Loucy (cell line): Measurements from ENCODE around the gene TPM1.

Source experiments
- H2AFZ ChIP-seq: fragments of 200-600 bp; sonication (generic); 2 replicates; pipeline ENCODE4 v1.6.0; 2016; ENCODE audit warnings: antibody characterized with exemption, mild to moderate bottlenecking, low read length, moderate library complexity
- H3F3A ChIP-seq: fragments of 200-600 bp; 2 replicates; pipeline ENCODE4 v1.6.0; 2016; ENCODE audit warnings: antibody characterized with exemption, low read depth, mild to moderate bottlenecking
- H3K27me3 ChIP-seq: fragments of 200-600 bp; sonication (generic); 2 replicates; pipeline ENCODE4 v1.6.1; 2014; ENCODE audit warnings: low read length, mild to moderate bottlenecking; ENCODE audit not compliant: insufficient read depth, poor library complexity, severe bottlenecking
- H3K36me3 ChIP-seq: fragments of 200-600 bp; sonication (generic); 2 replicates; pipeline ENCODE4 v1.6.1; 2016; ENCODE audit warnings: low read length; ENCODE audit not compliant: insufficient read depth
- H3K4me1 ChIP-seq: fragments of 200-600 bp; sonication (generic); 2 replicates; pipeline ENCODE4 v1.5.1; 2014; ENCODE audit warnings: low read length, mild to moderate bottlenecking; ENCODE audit not compliant: insufficient read depth, poor library complexity, severe bottlenecking
- H3K4me2 ChIP-seq: fragments of 200-600 bp; sonication (generic); 2 replicates; pipeline ENCODE4 v1.6.0; 2014; ENCODE audit warnings: antibody characterized with exemption, low read length, low read depth, mild to moderate bottlenecking; ENCODE audit not compliant: poor library complexity, severe bottlenecking
- H3K4me3 ChIP-seq: fragments of 200-600 bp; sonication (generic); 2 replicates; pipeline ENCODE4 v1.5.1; 2014; ENCODE audit warnings: low read length, mild to moderate bottlenecking, mixed read lengths; ENCODE audit not compliant: poor library complexity, severe bottlenecking
- H3K79me2 ChIP-seq: fragments of 200-600 bp; sonication (generic); 2 replicates; pipeline ENCODE4 v1.6.1; 2014; ENCODE audit warnings: low read length; ENCODE audit not compliant: insufficient read depth
- H3K9ac ChIP-seq: fragments of 200-600 bp; sonication (generic); 2 replicates; pipeline ENCODE4 v1.6.0; 2014; ENCODE audit warnings: mild to moderate bottlenecking, low read depth, low read length, moderate library complexity; ENCODE audit not compliant: poor library complexity, severe bottlenecking
- H3K9me2 ChIP-seq: fragments of 200-600 bp; sonication (generic); replicated peaks from 2 replicates; pipeline ENCODE4 v1.6.1; 2016; ENCODE audit warnings: low read depth, low read length, mixed read lengths
- H3K9me3 ChIP-seq: fragments of 200-600 bp; sonication (generic); 2 replicates; pipeline ENCODE4 v1.6.1; 2014; ENCODE audit warnings: mild to moderate bottlenecking, antibody characterized with exemption, low read length, low read depth; ENCODE audit not compliant: insufficient read depth
- H4K20me1 ChIP-seq: fragments of 200-600 bp; sonication (generic); 2 replicates; pipeline ENCODE4 v1.6.0; 2014; ENCODE audit warnings: antibody characterized with exemption, low read length, mild to moderate bottlenecking; ENCODE audit not compliant: insufficient read depth, poor library complexity, severe bottlenecking
- EZH2phosphoT487 ChIP-seq: fragments of 200-600 bp; IDR thresholded peaks from 2 replicates; pipeline ENCODE4 v1.6.1; 2018; ENCODE audit warnings: antibody characterized with exemption, mild to moderate bottlenecking, moderate library complexity, borderline replicate concordance
- TF ChIP-seq, protein P1 (sequence below): fragments of 200-600 bp; sonication (generic); conservative IDR thresholded peaks from 2 replicates; pipeline ENCODE4 v1.5.1; 2014; ENCODE audit warnings: mild to moderate bottlenecking, antibody characterized with exemption, low read length

Gene TPM1

GRCh38 chr15:63090887-63091286 is 48.3 kb downstream of the TPM1 start:
- TF ChIP-seq, protein P1, sequence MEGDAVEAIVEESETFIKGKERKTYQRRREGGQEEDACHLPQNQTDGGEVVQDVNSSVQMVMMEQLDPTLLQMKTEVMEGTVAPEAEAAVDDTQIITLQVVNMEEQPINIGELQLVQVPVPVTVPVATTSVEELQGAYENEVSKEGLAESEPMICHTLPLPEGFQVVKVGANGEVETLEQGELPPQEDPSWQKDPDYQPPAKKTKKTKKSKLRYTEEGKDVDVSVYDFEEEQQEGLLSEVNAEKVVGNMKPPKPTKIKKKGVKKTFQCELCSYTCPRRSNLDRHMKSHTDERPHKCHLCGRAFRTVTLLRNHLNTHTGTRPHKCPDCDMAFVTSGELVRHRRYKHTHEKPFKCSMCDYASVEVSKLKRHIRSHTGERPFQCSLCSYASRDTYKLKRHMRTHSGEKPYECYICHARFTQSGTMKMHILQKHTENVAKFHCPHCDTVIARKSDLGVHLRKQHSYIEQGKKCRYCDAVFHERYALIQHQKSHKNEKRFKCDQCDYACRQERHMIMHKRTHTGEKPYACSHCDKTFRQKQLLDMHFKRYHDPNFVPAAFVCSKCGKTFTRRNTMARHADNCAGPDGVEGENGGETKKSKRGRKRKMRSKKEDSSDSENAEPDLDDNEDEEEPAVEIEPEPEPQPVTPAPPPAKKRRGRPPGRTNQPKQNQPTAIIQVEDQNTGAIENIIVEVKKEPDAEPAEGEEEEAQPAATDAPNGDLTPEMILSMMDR, result no peak
- TF ChIP-seq EZH2phosphoT487, result no peak
- Histone ChIP-seq H3K9me3 (no peaks in the 10 kb centered on the region), H3K27me3 (no peaks in the 10 kb centered on the region), H3K4me3 (no peak overlapping the region), H4K20me1 (no peaks in the 10 kb centered on the region), H3K36me3 (no peaks in the 10 kb centered on the region), H3K9ac (peak overlapping the region; percentile 24), H2AFZ (no peak overlapping the region), H3K4me2 (no peak overlapping the region), H3K9me2 (no peaks in the 10 kb centered on the region), H3K79me2 (no peaks in the 10 kb centered on the region), H3K4me1 (peaks cover 22% of the 10 kb centered on the region), H3F3A (no peaks in the 10 kb centered on the region)

DNA sequence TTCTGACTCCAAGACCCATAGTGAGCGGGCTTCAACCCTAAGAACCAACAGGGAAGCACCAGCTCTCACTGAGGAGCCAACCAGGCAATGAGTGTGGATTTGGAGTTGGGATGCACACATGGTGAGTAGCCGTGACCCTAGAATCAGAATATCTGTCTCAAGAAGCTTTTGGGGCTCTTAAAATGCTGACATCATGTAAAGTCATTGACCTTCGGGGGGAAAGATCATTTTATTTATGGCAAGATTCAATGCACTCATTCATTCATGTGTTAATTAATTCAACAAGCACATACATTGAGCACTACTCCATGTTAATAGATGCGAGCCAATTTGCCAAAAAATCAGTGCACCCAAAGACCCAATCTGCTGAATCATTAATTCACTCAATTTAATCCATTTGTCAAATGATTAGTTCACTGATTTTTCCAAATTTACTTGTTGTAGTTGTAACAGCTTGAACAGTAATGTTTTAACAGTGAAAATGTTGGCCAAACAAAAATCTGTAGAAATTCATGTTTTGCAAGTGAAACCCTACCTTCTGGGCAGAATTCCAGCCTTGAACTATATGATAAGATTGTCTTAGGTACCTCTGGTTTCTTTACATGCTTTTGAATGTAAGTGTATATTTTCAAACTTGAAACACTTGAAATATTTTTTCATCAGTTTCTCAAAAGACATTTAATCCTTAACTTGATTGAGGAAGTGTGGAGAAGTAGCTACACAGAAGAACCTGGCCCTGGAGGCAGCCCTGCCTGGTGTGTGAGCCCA is 49.3 kb downstream of the TPM1 start:
- no peaks in the 10 kb centered on the region for H3K27me3 ChIP-seq
- peaks cover 26% of the 10 kb centered on the region for H3K4me1 ChIP-seq
- H3K9me2 ChIP-seq, result no peaks in the 10 kb centered on the region
- no peaks in the 10 kb centered on the region for H3K9me3 ChIP-seq
- no peak overlapping the region for H3K4me2 ChIP-seq
- H3K9ac ChIP-seq, result no peak overlapping the region
- H4K20me1 ChIP-seq, result no peaks in the 10 kb centered on the region
- H3K79me2 ChIP-seq, result no peaks in the 10 kb centered on the region
- no peak overlapping the region for H2AFZ ChIP-seq
- no peak for TF ChIP-seq EZH2phosphoT487
- TF ChIP-seq, protein P1, result no peak
- H3K36me3 ChIP-seq, result no peaks in the 10 kb centered on the region
- H3F3A ChIP-seq, result no peaks in the 10 kb centered on the region
- no peak overlapping the region for H3K4me3 ChIP-seq

DNA sequence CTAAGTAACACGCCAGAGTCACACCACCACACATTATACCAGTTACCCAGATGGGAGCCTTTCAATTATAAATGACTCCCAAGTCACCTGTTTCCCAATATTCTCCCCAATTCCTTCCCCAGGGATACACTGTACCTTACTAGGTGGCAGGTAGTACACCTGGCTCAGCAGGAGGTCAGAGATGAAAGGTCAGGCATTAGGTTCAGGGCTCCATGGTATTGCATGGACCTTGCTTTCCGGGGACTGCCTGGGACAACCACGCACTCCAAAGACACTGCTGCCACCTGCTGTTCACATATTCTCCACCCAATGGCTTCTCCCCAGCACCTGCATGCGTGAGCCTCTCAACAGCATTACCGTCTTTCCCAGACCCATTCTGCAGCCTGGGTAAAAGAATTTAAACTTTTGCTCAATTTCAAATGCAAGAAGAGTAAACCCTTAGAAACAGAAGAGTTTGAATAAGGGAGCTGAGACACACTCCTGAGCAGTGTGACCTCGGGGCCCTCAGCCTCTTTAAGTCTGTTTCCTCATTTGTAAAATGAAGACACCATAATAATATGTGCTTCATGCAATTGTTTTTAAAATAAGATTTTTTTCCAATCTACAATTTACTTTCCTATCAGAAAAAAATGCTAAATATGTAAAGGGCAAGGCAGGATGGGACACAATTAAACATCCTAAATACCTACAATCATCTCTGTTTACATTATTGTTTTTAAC is 51.1 kb downstream of the TPM1 start:
- Histone ChIP-seq H3F3A (no peaks in the 10 kb centered on the region), H3K36me3 (no peaks in the 10 kb centered on the region), H2AFZ (no peak overlapping the region; the same call in 1 of the 2 replicates), H3K9ac (no peak overlapping the region), H3K4me2 (no peak overlapping the region), H3K27me3 (no peaks in the 10 kb centered on the region), H4K20me1 (no peaks in the 10 kb centered on the region), H3K9me2 (no peaks in the 10 kb centered on the region), H3K9me3 (no peaks in the 10 kb centered on the region), H3K79me2 (no peaks in the 10 kb centered on the region), H3K4me1 (peaks cover 33% of the 10 kb centered on the region), H3K4me3 (no peak overlapping the region)
- TF ChIP-seq, protein P1, result peak; percentile 87
- TF ChIP-seq EZH2phosphoT487, result no peak
